H1 (cell line): ENCODE measurements around the gene KMT5B. TPM values are rescaled to one million over a fixed set of nuclear protein-coding genes. Genes with fewer than 3 reads are reported as not detected.

Source experiments
- BACH1 ChIP-seq: IDR thresholded peaks from 2 replicates; pipeline ENCODE4 v1.6.1; 2012; ENCODE audit warnings: low read length, improper control_type of control experiment
- HDAC6 ChIP-seq: IDR thresholded peaks from one replicate; pipeline ENCODE4 v1.7.1; 2012; ENCODE audit warnings: low read depth, mild to moderate bottlenecking, inconsistent platforms, low read length, moderate library complexity
- MAFK ChIP-seq: IDR thresholded peaks from 2 replicates; pipeline ENCODE4 v1.6.1; 2012; ENCODE audit warnings: low read depth, mild to moderate bottlenecking, improper control_type of control experiment, low read length
- POLR2A ChIP-seq, 2 experiments: IDR thresholded peaks; 1 replicate in 1 of 2; 2 replicates in 1 of 2; pipeline ENCODE4 v1.6.1; 2011; ENCODE audit warnings: low read depth in 2 of 2, low read length in 2 of 2, mild to moderate bottlenecking in 2 of 2; ENCODE audit errors: control extremely low read depth in 1 of 2
- POLR2AphosphoS5 ChIP-seq: IDR thresholded peaks from 2 replicates; pipeline ENCODE4 v1.6.1; 2011; ENCODE audit warnings: low read depth, low read length
- RNF2 ChIP-seq: fragments of 200-900, 300-1000 bp; sonication (generic); IDR thresholded peaks from 2 replicates; pipeline ENCODE4 v1.7.1; 2016; ENCODE audit warnings: borderline replicate concordance, low read depth, mild to moderate bottlenecking, antibody characterized with exemption, low read length; ENCODE audit not compliant: poor library complexity, severe bottlenecking; ENCODE audit errors: missing control alignments
- RXRA ChIP-seq: IDR thresholded peaks from 2 replicates; pipeline ENCODE4 v1.6.1; 2011; ENCODE audit warnings: low read depth, mild to moderate bottlenecking, low read length, moderate library complexity; ENCODE audit not compliant: insufficient read depth
- SAP30 ChIP-seq: fragments of 300-600 bp; sonication (generic); IDR thresholded peaks from 2 replicates; pipeline ENCODE4 v1.7.1; 2012; ENCODE audit warnings: low read length, moderate library complexity, mild to moderate bottlenecking, inconsistent platforms; ENCODE audit not compliant: insufficient read depth, insufficient replicate concordance
- polyA plus RNA-seq, 7 experiments: library from polyadenylated mRNA; depleted of rRNA in 3 of 7; stranded (reverse) in 5 of 7; unstranded in 2 of 7; fragments of >200 nt in 5 of 7; fragments of 200-250 nt in 2 of 7; gene quantifications; 1 replicate in 5 of 7; 2 replicates in 1 of 7; 4 replicates in 1 of 7; pipeline versions ENCODE4 v1.2.1 to v1.2.3, GENCODE V29; 2011 to 2013; ENCODE audit warnings: missing spikeins in 2 of 7, mixed read lengths in 2 of 7
- total RNA-seq: library from RNA; stranded (reverse); fragmentation: NEBNext Ultra II Directional; extraction: Animal tissue kit (Norgen Biotek cat#: 25700); gene quantifications from 2 replicates; pipeline ENCODE4 v1.2.1, GENCODE V29; 2021
- TF ChIP-seq, protein P1 (sequence below): IDR thresholded peaks from 2 replicates; pipeline ENCODE4 v1.6.1; 2011; ENCODE audit warnings: low read length, improper control_type of control experiment
- TF ChIP-seq, protein P2 (sequence below): IDR thresholded peaks from 2 replicates; pipeline ENCODE4 v1.6.1; 2012; ENCODE audit warnings: low read length, inconsistent platforms

The KMT5B gene
- total and polyA plus RNA-seq, 2 of the 8 experiments (the other 6 are each of a cell fraction or from before 2014, with no cell fraction given): 11.0 to 40.8 TPM

DNA sequence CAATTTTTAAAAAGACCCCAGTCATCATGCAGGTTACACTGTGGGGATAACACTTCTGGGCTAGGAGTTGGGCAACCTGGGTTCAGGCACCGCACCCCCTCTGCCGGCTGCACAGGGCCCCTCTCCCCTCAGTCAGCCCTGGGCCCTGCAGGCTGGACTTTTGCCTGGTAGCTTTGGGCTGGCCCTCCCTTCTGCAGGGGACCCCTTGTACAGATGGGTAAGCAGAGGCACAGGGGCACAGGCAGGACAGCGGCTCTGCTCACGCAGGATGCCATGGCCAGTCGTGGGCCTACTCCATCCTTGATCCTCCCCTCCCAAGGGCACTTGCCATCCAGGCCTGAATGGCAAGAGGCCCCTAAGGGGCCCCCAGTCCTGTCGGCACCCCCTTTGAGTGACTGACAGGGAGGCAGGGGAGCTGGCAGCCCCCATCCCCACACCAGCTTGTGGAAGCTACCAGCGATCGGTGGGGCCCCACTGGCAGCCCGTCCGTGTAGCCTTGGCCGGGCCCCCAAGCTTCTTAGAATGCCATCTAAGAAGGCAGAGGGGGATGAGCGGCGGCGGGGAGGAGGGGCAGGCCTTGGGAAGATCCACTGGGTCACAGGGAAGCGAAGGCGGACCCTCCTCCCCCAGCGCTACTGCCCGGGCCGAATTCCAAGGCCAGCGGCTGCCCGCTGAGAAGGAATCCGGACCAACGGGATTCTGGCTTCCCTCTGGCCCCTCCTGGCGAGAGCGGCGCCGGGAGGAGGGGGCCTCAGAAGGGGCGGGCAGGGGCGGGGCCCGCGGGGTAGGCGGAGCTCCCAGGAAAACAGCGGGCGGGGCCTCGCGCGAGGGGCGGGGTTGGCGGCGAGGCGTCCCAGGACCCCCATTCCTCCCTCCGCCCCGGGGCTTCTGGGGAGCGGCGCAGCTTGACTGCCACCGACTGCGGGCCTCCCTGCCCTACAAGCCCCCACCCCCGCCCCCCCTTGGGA lies 85.1 kb downstream of the KMT5B start (continued):
- TF ChIP-seq, protein P1, sequence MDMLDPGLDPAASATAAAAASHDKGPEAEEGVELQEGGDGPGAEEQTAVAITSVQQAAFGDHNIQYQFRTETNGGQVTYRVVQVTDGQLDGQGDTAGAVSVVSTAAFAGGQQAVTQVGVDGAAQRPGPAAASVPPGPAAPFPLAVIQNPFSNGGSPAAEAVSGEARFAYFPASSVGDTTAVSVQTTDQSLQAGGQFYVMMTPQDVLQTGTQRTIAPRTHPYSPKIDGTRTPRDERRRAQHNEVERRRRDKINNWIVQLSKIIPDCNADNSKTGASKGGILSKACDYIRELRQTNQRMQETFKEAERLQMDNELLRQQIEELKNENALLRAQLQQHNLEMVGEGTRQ: no peak
- TF ChIP-seq POLR2A (IDR thresholded peaks at IDR 0.05; ENCODE audit: control extremely low read depth in 1 of 2, low read depth in 2 of 2, low read length in 2 of 2): no peak
- TF ChIP-seq HDAC6: no peak
- TF ChIP-seq, protein P2, sequence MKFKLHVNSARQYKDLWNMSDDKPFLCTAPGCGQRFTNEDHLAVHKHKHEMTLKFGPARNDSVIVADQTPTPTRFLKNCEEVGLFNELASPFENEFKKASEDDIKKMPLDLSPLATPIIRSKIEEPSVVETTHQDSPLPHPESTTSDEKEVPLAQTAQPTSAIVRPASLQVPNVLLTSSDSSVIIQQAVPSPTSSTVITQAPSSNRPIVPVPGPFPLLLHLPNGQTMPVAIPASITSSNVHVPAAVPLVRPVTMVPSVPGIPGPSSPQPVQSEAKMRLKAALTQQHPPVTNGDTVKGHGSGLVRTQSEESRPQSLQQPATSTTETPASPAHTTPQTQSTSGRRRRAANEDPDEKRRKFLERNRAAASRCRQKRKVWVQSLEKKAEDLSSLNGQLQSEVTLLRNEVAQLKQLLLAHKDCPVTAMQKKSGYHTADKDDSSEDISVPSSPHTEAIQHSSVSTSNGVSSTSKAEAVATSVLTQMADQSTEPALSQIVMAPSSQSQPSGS: 0 out of 2 replicates have a peak, but pooled peaks have one; percentile 82
- 0 out of 2 replicates have a peak, but pooled peaks have one; percentile 69 for TF ChIP-seq RXRA
- TF ChIP-seq MAFK: no peak
- TF ChIP-seq BACH1: no peak
- TF ChIP-seq SAP30: no peak
- no peak for TF ChIP-seq RNF2
- no peak for TF ChIP-seq POLR2AphosphoS5
